Measurements from ENCODE around the gene TPCN1.

The TPCN1 gene

DNA sequence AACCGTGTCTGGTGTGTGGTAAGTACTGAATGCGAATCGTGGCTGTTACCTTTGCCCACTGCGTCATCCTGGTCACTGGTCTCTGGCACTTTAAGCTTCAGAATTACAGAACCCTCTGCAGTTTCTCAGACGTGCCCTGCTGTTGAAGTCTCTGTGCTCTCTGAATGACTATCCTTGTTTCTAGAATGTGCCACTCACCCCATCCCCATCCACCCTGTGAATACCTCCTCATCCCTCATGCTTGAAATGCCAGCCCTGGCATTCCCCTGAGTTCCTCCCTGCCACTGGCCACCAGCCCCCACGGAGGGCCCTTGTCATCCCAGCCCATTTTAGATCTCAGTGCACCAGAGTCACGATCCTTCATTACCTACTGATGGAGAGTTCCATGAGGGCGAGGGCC is 21.3 kb downstream of the TPCN1 start:
- no peak for DNase-seq

DNA sequence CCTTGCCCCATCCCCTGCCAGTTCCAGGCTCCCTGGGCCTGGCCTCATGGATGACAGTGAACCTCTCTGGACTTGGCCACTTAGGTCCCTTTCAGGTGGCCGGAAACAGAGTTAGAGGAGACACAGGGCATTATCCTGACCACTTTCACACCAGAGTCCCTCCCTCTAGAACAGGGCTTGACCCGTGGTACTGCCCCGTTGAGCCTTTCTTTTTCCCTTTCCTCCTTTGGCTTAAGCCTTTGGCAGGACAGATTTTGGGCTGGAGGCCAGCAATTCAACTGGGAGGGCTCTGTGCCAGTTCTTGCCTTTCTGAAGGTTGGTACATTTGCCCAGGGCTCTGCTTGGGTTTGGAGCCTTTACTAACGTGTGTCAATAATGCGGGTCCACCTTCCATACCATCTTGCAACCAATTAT is 22.8 kb downstream of the TPCN1 start:
- DNase-seq: no peak

- DNase-seq: no peak
Measured at GRCh38 chr12:113244478-113244958, 23.3 kb downstream of the TPCN1 start.

DNA sequence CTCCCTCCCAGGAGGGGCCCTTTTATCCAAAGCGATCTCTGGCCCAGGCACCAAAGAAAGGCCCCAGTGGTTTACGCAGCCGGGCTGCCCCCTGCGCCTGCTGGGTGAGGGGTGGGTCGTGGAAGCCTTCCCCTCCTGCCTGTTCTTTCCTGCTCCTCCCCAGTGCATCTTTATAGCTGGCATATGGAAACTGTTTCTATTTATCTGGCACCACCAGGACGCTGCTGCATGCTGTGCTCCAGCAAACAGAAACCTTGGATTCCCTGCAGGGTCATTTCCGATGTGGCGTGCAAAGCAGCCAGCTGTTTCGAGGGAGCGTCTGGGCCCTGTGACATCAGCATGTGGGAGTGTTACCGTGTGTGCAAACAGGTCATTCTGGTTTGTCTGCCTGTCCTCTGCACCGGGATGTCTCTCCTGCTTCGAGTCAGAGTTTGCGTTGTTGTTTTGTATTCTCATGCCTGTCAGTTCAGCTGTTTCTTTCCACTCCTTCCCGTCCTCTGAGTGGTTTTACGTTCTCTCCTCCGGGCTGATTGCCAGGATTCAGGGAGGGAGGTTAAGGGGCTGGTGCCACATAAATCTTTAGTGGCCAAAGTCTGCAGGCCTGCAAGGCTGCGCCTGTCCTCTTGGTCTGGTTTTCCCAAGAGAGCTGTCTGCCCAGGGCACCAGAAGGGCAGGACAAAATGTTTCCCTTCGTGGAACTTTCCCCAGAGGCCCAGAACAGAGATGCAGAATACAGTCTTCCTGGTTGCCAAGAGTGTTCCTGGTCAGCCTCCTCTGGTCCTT is 24.6 kb downstream of the TPCN1 start:
- no peak for DNase-seq

DNA sequence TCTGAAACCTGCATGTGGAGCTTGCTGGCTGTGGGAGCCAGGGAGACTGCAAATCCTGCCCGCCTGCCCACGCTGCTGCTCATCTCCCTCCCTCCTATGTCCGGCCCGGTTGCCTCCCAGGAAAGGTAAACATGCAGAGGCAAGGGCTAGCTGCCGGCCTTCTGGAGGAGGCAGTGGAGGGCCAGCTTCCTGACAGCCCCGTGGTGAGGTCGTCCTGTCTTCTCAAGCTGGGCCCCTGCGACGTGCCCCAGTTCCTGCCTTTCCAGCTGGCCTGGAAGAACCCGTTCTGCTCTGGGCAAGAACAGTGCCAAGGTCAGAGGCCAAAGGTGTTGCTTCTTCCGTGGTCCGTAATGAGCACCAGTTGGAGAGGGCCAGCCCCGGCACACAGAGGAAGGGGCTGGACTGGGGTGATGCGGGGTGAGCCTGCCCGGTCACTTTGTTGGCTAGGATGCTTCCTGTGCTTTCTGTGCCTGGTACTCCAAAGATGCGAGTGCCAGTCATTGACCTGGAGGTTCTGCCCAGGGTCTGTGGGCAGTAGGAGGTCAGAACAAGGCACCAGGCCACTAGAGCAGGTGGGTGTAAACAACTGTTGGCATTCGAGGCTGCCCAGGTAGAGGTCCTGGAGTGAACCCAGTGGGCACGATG is 25.3 kb downstream of the TPCN1 start:
- DNase-seq: no peak

DNA sequence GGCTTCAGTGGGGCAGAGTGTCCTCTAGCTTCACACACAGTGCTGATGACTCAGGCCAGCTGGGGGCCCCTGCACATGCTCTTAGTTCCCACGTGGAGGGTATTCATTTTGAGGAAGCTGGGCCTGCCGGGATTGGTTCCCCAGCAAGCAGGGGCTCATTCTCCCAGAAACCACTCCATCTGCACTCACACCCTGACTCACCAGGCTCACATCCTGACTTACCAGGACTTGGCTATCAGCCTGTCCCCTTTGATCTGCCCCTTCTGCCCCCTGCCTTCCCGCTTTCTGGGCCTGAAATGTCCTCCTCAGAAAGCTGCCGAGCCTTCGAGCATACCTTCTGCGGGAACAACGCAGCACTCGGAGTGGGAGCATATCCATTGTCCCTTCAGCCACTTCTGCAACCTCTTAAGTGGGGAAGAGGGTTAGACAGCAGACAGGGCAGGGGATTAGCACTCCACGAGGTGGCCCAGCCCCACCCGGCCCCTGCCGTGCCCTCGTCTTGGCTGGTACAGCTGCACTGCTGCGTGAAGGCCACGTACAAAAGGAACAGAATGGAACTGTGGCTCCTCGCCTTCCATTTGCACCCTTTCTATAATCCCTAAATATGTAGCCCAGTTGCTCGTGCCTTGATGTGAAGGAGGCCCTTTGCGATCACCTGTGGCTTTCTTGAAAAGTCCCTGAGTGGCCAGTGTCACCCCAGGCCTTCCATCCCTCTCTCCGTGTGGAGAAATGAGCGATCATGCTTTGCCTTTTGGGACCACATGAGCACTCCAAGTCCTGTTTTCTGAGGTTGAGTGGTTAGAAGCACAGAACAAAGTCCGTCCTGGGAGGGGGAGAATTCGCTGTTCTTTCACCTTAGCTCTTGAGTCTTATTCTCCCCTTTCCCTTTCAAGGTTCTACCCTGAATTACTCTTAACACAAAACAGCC is 26.1 kb downstream of the TPCN1 start:
- no peak for DNase-seq

GRCh38 chr12:113248051-113248825 is 27.0 kb downstream of the TPCN1 start:
- DNase-seq: no peak

- no peak for DNase-seq
Measured at GRCh38 chr12:113248842-113249435, 27.7 kb downstream of the TPCN1 start.

DNA sequence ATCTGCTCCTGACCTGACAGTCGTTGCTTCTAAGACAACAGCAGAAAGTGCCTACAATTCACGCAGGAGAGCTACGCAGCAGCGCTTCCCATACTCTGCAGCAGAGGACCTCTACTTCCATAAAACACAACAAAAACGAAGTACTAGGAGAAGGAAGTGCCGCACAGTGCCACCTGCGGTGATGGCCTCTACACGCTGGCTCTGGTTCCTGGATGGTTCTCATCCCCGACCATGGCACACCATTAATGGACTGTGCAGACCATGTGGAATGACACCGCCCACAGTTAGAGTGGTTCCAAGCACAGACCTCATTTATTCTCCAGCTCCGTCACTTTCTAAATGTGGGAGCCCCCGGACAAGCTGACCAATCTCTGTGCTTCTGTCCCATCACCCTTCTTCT is 28.3 kb downstream of the TPCN1 start:
- DNase-seq: no peak

GRCh38 chr12:113250045-113250444 is 28.8 kb downstream of the TPCN1 start:
- DNase-seq: no peak

DNA sequence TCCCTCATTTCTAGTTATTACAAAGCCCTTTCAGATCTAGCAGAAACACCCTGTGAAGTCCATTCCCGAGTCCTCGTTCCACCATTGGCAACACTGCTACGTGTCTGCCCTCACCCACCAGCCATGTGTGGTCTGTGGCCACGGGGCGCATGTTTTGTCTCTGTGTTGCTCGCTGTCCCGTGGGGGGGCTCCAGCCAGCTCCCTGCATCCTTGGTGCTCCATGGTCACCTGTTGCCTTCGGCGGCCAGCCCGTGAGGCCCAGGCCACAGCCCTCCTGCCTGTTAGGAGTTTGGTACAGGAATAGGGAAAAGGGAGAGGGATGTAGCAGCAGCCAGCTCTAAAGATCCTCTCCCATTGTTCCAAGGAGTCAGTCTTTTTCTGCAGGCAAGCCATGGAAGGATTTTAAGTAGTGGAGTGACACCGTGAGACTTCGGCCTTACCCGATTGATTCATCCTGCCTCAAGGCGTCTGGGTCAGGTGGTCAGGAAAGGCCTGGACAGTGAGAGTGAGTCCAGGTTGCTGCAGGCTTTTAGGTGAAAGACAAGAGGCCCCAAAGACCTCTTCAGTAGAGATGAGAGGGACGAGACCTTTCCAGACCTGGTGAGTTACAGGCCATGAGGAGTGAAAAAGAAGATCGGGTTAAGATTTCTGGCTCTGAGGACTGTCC is 30.3 kb downstream of the TPCN1 start:
- no peak for DNase-seq

GRCh38 chr12:113252494-113252893 is 31.2 kb downstream of the TPCN1 start:
- DNase-seq: no peak

DNA sequence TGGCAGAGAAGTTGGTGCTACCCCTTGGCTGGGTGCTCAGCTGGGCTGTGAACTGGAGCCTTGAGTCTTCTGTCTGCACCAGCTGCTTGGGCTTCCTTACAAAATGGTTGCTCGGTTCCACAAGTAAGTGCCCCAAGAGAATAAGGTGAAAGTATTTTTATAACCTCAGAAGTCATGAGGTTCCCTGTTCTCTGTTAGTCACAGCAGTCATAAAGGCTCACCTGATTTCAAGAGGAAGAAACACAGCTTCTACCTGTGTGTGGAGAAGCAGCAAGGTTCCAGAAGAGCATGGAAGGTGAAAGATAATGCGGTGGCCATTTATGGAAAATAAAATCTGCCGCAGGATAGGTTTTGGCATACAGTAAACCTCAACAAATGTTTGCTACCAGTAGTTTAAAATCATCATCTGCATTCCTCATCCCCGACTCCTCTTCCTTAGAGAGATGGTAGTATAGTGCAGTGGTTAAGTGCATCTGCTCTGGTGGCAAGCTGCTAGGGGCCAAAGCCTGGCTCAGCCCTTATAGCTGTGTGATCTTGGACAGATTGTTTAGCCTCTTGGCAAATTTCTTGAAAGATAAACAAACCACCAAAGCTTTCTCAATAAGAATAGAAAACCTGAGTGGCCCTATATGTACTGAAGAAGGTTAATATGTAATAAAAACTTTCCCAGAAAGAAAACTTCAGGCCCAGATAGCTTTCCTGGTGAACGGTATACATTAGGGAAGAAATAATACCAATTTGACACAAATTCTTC is 32.4 kb downstream of the TPCN1 start:
- DNase-seq: no peak

DNA sequence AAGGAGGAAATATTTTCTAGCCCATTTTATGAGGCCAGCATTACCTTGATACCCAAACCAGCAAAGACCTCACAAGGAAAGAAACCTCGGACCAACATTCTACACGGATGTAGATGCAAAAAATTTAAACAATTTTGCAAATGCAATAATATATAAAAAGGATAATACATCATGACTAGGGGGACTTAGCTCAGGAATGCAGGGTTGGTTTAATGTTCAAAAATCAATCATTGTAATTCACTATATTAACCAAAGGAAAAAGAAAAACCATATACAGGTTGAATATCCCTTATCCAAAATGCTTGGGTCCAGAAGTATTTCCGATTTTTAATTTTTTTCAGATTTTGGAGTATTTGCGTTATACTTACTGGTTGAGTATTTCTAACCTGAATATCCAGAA is 33.0 kb downstream of the TPCN1 start:
- no peak for DNase-seq

- no peak for DNase-seq
Measured at GRCh38 chr12:113257564-113257963, 36.3 kb downstream of the TPCN1 start.

GRCh38 chr12:113260127-113260526 is 38.9 kb downstream of the TPCN1 start:
- no peak for DNase-seq

DNA sequence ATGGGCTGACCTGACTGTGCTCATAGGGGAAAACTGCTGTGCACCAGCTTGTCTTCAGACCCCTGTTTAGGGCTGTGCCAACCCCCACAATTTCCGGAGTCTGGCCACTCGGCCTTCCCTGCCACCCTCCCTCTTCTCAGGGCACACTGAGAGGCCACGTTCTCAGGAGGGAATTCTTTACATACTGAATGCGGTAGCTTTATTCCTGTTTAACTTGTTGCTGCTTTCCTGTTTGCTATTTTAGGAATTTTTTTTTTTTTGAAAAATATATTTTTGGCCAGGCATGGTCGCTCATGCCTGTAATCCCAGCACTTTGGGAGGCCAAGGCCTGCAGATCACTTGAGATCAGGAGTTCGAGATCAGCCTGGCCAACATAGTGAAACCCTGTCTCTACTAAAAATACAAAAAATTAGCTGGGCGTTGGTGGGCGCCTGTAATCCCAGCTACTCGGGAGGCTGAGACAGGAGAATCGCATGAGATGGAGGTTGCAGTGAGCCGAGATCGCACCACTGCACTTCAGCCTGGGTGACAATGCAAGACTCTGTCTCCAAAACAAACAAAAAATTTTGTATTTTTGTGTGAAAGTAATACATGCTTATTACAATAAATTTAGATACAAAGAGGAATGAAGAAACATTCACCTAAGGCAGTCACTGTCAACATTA is 39.5 kb downstream of the TPCN1 start:
- DNase-seq: no peak

DNA sequence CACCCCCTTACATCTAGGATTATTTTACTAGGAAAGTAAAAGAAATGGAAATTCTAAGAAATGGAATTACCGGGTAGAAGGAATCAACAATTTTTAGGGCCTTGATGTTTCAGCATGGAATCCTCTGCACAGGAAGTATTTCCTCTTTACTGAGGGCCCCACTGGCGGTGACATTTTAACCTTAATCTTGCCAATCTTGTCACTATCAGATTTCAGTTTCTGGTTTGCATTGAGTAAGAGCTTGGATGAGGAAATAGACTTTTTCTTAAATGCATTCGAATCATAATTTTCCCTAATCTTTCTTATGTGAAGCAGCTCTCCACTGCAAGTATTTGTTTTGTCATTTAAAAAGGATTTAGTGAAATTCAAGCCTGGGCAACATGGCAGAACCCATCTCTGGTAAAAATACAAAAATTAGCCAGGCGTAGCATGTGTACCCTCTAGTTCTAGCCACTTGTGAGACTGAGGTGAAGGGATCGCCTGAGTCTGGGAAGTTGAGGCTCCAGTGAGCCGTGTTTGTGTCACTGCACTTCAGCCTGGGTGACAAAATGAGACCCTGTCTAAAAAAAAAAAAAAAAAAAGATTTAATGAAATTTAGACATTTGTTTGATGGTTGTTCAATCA is 40.7 kb downstream of the TPCN1 start:
- no peak for DNase-seq

DNA sequence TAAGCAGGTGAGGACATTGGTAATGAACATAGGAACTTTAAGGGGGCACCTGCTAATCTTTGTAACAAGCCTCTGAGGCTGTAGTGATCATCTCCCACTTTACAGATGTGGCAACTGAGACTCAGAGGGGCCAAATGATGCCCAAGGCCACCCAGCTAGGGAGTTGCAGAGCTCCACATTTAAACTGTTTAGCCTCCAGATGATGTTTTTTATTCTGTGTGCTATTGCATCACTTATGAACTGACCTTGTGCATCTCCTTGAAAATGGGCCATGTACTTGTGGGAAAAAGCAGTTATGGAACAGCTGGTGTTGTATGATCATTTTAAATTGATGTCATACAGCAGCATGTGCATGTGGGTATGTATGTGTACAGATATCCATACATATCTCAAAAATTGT is 41.4 kb downstream of the TPCN1 start:
- DNase-seq: no peak
